ENCODE results near the gene ADARB2.

ADARB2 gene

GRCh38 chr10:1638889-1639419 is 98.4 kb downstream of the ADARB2 start:
- TF ChIP-seq SIN3A (IDR thresholded peaks at IDR 0.05; ENCODE audit: borderline replicate concordance, insufficient read depth, low read length) = no peak
- TF ChIP-seq REST (IDR thresholded peaks at IDR 0.05; ENCODE audit: insufficient read depth in 1 of 2, low read depth in 2 of 2, low read length in 2 of 2) = no peak
- TF ChIP-seq POLR2AphosphoS5 (IDR thresholded peaks at IDR 0.05; ENCODE audit: low read depth, low read length) = no peak
- no peak for TF ChIP-seq FOXP2 (optimal IDR thresholded peaks at IDR 0.05; ENCODE audit: borderline replicate concordance, extremely low read depth, extremely low read length, insufficient read depth)
- TF ChIP-seq TAF1 (IDR thresholded peaks at IDR 0.05; ENCODE audit: borderline replicate concordance, insufficient read depth, low read length) = no peak

- TF ChIP-seq SIN3A (IDR thresholded peaks at IDR 0.05; ENCODE audit: borderline replicate concordance, insufficient read depth, low read length) (no peak), FOXP2 (optimal IDR thresholded peaks at IDR 0.05; ENCODE audit: borderline replicate concordance, extremely low read depth, extremely low read length, insufficient read depth) (no peak), REST (IDR thresholded peaks at IDR 0.05; ENCODE audit: insufficient read depth in 1 of 2, low read depth in 2 of 2, low read length in 2 of 2) (no peak), POLR2AphosphoS5 (IDR thresholded peaks at IDR 0.05; ENCODE audit: low read depth, low read length) (no peak)
Observed at GRCh38 chr10:1635340-1635739, 102.0 kb downstream of the ADARB2 start.

- no peak for TF ChIP-seq POLR2AphosphoS5 (IDR thresholded peaks at IDR 0.05; ENCODE audit: low read depth, low read length)
Observed at GRCh38 chr10:1634239-1634638, 103.1 kb downstream of the ADARB2 start.

GRCh38 chr10:1633783-1634182 is 103.5 kb downstream of the ADARB2 start:
- no peak for TF ChIP-seq SIN3A (IDR thresholded peaks at IDR 0.05; ENCODE audit: borderline replicate concordance, insufficient read depth, low read length)
- TF ChIP-seq REST (IDR thresholded peaks at IDR 0.05; ENCODE audit: insufficient read depth in 1 of 2, low read depth in 2 of 2, low read length in 2 of 2) = no peak
- TF ChIP-seq FOXP2 (optimal IDR thresholded peaks at IDR 0.05; ENCODE audit: borderline replicate concordance, extremely low read depth, extremely low read length, insufficient read depth) = no peak
- no peak for TF ChIP-seq TAF1 (IDR thresholded peaks at IDR 0.05; ENCODE audit: borderline replicate concordance, insufficient read depth, low read length)
- no peak for TF ChIP-seq POLR2AphosphoS5 (IDR thresholded peaks at IDR 0.05; ENCODE audit: low read depth, low read length)

GRCh38 chr10:1632596-1632995 is 104.7 kb downstream of the ADARB2 start:
- TF ChIP-seq POLR2AphosphoS5 (IDR thresholded peaks at IDR 0.05; ENCODE audit: low read depth, low read length) (no peak), TAF1 (IDR thresholded peaks at IDR 0.05; ENCODE audit: borderline replicate concordance, insufficient read depth, low read length) (no peak), REST (IDR thresholded peaks at IDR 0.05; ENCODE audit: insufficient read depth in 1 of 2, low read depth in 2 of 2, low read length in 2 of 2) (no peak), FOXP2 (optimal IDR thresholded peaks at IDR 0.05; ENCODE audit: borderline replicate concordance, extremely low read depth, extremely low read length, insufficient read depth) (no peak), SIN3A (IDR thresholded peaks at IDR 0.05; ENCODE audit: borderline replicate concordance, insufficient read depth, low read length) (no peak)
